Lung (tissue), 12 donors: ENCODE measurements around the gene ZBTB45. TPM values are rescaled to one million over a fixed set of nuclear protein-coding genes. Genes with fewer than 3 reads are reported as not detected.

Source experiments
- ATAC-seq: fragments of 200-7000 bp; cut with Tn5 transposase; one replicate; pipeline ENCODE4 v1.9.1; 2020; ENCODE audit warnings: moderate number of reproducible peaks; ENCODE audit not compliant: insufficient read depth, low FRiP score
- DNase-seq, 3 donors: peaks; one replicate each; pipeline ENCODE4 v3.0.0-alpha.2; 2013 to 2017
- H3K27ac ChIP-seq, 2 donors: one replicate each; pipeline ENCODE4 v1.5.1; 2013; ENCODE audit warnings: mild to moderate bottlenecking in 2 of 2, moderate library complexity in 2 of 2, control low read depth in 1 of 2, inconsistent platforms in 1 of 2, low read depth in 1 of 2, low read length in 1 of 2
- H3K27me3 ChIP-seq, 3 donors: one replicate each; pipeline ENCODE4 v1.5.1; 2013; ENCODE audit warnings: low read length in 2 of 3; ENCODE audit not compliant: control insufficient read depth in 3 of 3, insufficient read depth in 3 of 3
- H3K36me3 ChIP-seq, 4 donors: one replicate each; pipeline ENCODE4 v1.5.1; 2013; ENCODE audit warnings: low read length in 4 of 4, mild to moderate bottlenecking in 1 of 4, moderate library complexity in 1 of 4; ENCODE audit not compliant: control insufficient read depth in 4 of 4, insufficient read depth in 4 of 4
- H3K4me1 ChIP-seq, 5 donors: one replicate each; pipeline ENCODE4 v1.5.1; 2013; ENCODE audit warnings: low read length in 5 of 5, mild to moderate bottlenecking in 2 of 5, moderate library complexity in 1 of 5; ENCODE audit not compliant: control insufficient read depth in 5 of 5, insufficient read depth in 5 of 5
- H3K4me3 ChIP-seq: one replicate; pipeline ENCODE4 v1.5.1; 2013; ENCODE audit warnings: mild to moderate bottlenecking, control low read depth, moderate library complexity
- H3K9ac ChIP-seq, 2 donors: one replicate each; pipeline ENCODE4 v1.5.1; 2013; ENCODE audit warnings: low read length in 2 of 2, control low read depth in 1 of 2; ENCODE audit not compliant: insufficient read depth in 1 of 2
- H3K9me3 ChIP-seq, 4 donors: one replicate each; pipeline ENCODE4 v1.5.1; 2013; ENCODE audit warnings: low read length in 3 of 4, mild to moderate bottlenecking in 1 of 4, moderate library complexity in 1 of 4; ENCODE audit not compliant: control insufficient read depth in 4 of 4, insufficient read depth in 3 of 4
- WGBS, 2 donors: extraction: QIAGEN DNeasy Blood & Tissue Kit; methylation state at CpG; one replicate each; pipeline ENCODE4 v1.1.7; 2013; 5-methylcytosine and 5-hydroxymethylcytosine counted together
- polyA plus RNA-seq, 2 donors: library from polyadenylated mRNA; stranded (reverse); fragments of 200-250 nt; gene quantifications; one replicate each; pipeline ENCODE4 v1.2.1, GENCODE V29; 2013
- total RNA-seq, 2 donors: library from RNA; depleted of rRNA in 1 of 2; stranded (reverse); fragments of >200 nt in 1 of 2; gene quantifications; one replicate each; pipeline ENCODE4 v1.2.1, GENCODE V29; 2014 to 2021
- TF ChIP-seq, protein P1 (sequence below): IDR thresholded peaks from 2 replicates; pipeline ENCODE4 v1.5.1; 2012; ENCODE audit warnings: mild to moderate bottlenecking; ENCODE audit errors: control extremely low read depth, extremely low read depth
- donor health status: control.
- donor health status: control.
- donor health status: Bipolar disorder and iron deficiency.
- donor health status: healthy.
- donor health status: DM: yes; HTN: yes; CAD: no.

ZBTB45 gene
- total and polyA plus RNA-seq, 4 donors: 6.0 to 20.2 (median 8.6) TPM

- Histone ChIP-seq H3K4me1 (peaks cover 9 to 40% (median 16%) of the 10 kb centered on the region in 5 donors), H3K36me3 (peaks cover 0 to 31% (median 27%) of the 10 kb centered on the region in 4 donors)
- WGBS, 2 donors: 47% methylated on average over 4 of the region's 4 CpGs
Observed at GRCh38 chr19:58555369-58555885, 35.8 kb upstream of the ZBTB45 start.

GRCh38 chr19:58554494-58555368 is 35.1 kb upstream of the ZBTB45 start, which contains the start of gene CHMP2A:
Gene CHMP2A (minus strand): TSS chr19:58555105. CDS start chr19:58554212, 893 bp downstream.
- WGBS, 2 donors: 1% methylated on average over 69 of the region's 69 CpGs

More at GRCh38 chr19:58555369-58555885, 35.8 kb upstream of the ZBTB45 start:
- H3K9me3 ChIP-seq: no peaks in the 10 kb centered on the region
- TF ChIP-seq, protein P1, sequence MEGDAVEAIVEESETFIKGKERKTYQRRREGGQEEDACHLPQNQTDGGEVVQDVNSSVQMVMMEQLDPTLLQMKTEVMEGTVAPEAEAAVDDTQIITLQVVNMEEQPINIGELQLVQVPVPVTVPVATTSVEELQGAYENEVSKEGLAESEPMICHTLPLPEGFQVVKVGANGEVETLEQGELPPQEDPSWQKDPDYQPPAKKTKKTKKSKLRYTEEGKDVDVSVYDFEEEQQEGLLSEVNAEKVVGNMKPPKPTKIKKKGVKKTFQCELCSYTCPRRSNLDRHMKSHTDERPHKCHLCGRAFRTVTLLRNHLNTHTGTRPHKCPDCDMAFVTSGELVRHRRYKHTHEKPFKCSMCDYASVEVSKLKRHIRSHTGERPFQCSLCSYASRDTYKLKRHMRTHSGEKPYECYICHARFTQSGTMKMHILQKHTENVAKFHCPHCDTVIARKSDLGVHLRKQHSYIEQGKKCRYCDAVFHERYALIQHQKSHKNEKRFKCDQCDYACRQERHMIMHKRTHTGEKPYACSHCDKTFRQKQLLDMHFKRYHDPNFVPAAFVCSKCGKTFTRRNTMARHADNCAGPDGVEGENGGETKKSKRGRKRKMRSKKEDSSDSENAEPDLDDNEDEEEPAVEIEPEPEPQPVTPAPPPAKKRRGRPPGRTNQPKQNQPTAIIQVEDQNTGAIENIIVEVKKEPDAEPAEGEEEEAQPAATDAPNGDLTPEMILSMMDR: no peak
- H3K4me3 ChIP-seq: no peak overlapping the region
- DNase-seq (no peak), ATAC-seq (no peak)
- peak overlapping the region; percentile 82 to 93 for H3K27ac ChIP-seq
- peak overlapping the region; percentile 83 to 90 for H3K9ac ChIP-seq
- H3K27me3 ChIP-seq: no peaks in the 10 kb centered on the region

DNA sequence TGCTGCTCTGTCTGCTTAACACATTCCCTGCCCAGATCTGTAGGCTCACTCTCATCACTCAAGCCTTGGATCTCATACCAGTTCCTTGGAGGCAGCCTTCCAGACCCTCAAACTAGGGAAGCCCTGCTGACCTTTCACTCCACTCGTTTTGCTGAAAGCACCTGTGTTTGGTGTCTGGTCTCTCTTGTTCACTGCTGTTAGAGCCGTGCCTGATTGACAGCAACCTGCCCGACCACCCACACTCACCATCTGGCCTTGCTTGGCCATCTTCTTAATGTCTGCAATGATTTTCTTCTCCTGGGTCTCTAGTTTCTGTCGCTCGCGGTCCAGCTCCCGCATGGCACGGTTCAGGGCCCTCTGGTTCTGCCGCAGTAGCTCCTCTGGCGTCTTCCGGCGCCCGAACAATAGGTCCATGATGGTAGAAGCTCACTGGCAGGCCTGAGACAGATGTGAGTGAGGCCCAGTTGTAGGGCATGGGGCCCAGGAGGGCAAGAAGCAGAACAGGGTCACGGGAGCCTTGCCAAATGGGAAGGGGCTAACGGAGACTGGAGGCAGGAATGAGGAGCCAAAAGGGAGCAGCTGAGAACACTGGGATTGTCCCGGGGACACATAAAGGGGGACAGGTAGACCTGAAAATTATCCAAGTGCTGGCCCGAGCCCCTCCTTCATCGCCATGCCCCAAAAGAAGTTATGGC is 34.3 kb upstream of the ZBTB45 start:
- WGBS, 2 donors: 34 to 40% methylated on average over 18 of the region's 18 CpGs
- ATAC-seq: no peak

More at GRCh38 chr19:58554494-58555368, 35.1 kb upstream of the ZBTB45 start, which contains the start of gene CHMP2A:
- peak within 1 kb of the TSS; percentile 83 to 95 for H3K9ac ChIP-seq
- peaks cover 8 to 35% (median 12%) of the 10 kb centered on the region in 5 donors for H3K4me1 ChIP-seq
- H3K36me3 ChIP-seq: peaks cover 4 to 38% (median 32%) of the 10 kb centered on the region in 4 donors
- peak; percentile 97 to 99 (median 98) for DNase-seq
- H3K27me3 ChIP-seq: no peaks in the 10 kb centered on the region
- TF ChIP-seq, protein P1: no peak
- peak within 1 kb of the TSS; percentile 82 to 93 for H3K27ac ChIP-seq
- ATAC-seq: peak; percentile 14
- H3K9me3 ChIP-seq: no peaks in the 10 kb centered on the region
- H3K4me3 ChIP-seq: peak within 1 kb of the TSS; percentile 74

More for the DNA sequence above, 34.3 kb upstream of the ZBTB45 start:
- no peaks in the 10 kb centered on the region for H3K27me3 ChIP-seq
- peaks cover 0 to 2% (median 0%) of the 10 kb centered on the region in 4 donors for H3K9me3 ChIP-seq
- DNase-seq: peak in 1 of 3 donors; percentile 40
- H3K9ac ChIP-seq: peak overlapping the region; percentile 83 to 95
- H3K4me3 ChIP-seq: peak overlapping the region; percentile 74
- peak overlapping the region; percentile 82 to 93 for H3K27ac ChIP-seq
- peaks cover 5 to 46% (median 40%) of the 10 kb centered on the region in 4 donors for H3K36me3 ChIP-seq
- peaks cover 7 to 32% (median 9%) of the 10 kb centered on the region in 5 donors for H3K4me1 ChIP-seq
- TF ChIP-seq, protein P1: no peak
